Ovary (tissue), 9 donors: ENCODE measurements around the gene CARF. TPM values are rescaled to one million over a fixed set of nuclear protein-coding genes. Genes with fewer than 3 reads are reported as not detected.
A peak's percentile ranks its signal among the peaks of the same experiment; 100 is the strongest.

ENCODE experiments used
- DNase-seq, 5 donors: peaks; one replicate each; pipeline ENCODE4 v3.0.0-alpha.2; 2019 to 2020
- H3K27ac ChIP-seq, 2 donors: fragments of 200-600 bp; one replicate each; pipeline versions ENCODE4 v1.5.1 to v1.8.0; 2019 to 2022
- H3K27me3 ChIP-seq: fragments of 200-600 bp; one replicate; pipeline ENCODE4 v1.8.0; 2022
- H3K36me3 ChIP-seq: fragments of 200-600 bp; sonication (generic); one replicate; pipeline ENCODE4 v1.5.1; 2019
- H3K4me1 ChIP-seq: one replicate; pipeline ENCODE4 v1.8.1; 2013; ENCODE audit warnings: mild to moderate bottlenecking, moderate library complexity; ENCODE audit not compliant: insufficient read depth
- H3K4me3 ChIP-seq: fragments of 200-600 bp; sonication (generic); one replicate; pipeline ENCODE4 v1.5.1; 2017
- H3K9me3 ChIP-seq, 2 donors: fragments of 200-600 bp in 1 of 2; sonication (generic) in 1 of 2; one replicate each; pipeline versions ENCODE4 v1.5.1 to v1.8.1; 2013 to 2019; ENCODE audit warnings: mild to moderate bottlenecking in 1 of 2, moderate library complexity in 1 of 2
- EP300 ChIP-seq: sonication (generic); formaldehyde crosslinking; IDR thresholded peaks from one replicate; pipeline ENCODE4 v1.6.1; 2017; ENCODE audit warnings: antibody characterized with exemption
- POLR2A ChIP-seq: fragments of 450-650 bp; IDR thresholded peaks from one replicate; pipeline ENCODE4 v1.6.1; 2017; ENCODE audit warnings: antibody characterized with exemption, mild to moderate bottlenecking, moderate library complexity
- WGBS, 3 donors: extraction: QIAGEN DNeasy Blood & Tissue Kit in 1 of 3; methylation state at CpG; one replicate each; pipeline versions ENCODE4 v1.1.5 to v1.1.7; 2013 to 2017; 5-methylcytosine and 5-hydroxymethylcytosine counted together
- intact Hi-C, 4 donors: fragments of 100-400 bp; cut with DNase I; formaldehyde crosslinking; loops; one replicate each; pipeline versions ENCODE4 v1.11.0 to v1.15.1; 2022 to 2023
- polyA plus RNA-seq, 2 donors: library from polyadenylated mRNA; stranded (reverse); fragments of 200-250 nt in 1 of 2; fragments of 350-450 nt in 1 of 2; fragmentation: Illumina TruSeq in 1 of 2; extraction: RNeasy Lipid Tissue Mini Kit (QIAGEN cat#74804) in 1 of 2; gene quantifications; one replicate each; pipeline ENCODE4 v1.2.3, GENCODE V29; 2013 to 2014
- total RNA-seq, 7 donors: library from RNA; depleted of rRNA in 2 of 7; stranded (reverse); fragments of >200 nt in 2 of 7; fragmentation: NEBNext Ultra II Directional in 3 of 7; extraction: Animal tissue kit (Norgen Biotek cat#: 25700) in 3 of 7; gene quantifications; one replicate each; pipeline versions ENCODE4 v1.1.0 to v1.2.4, GENCODE V29; 2016 to 2023
- TF ChIP-seq, protein P1 (sequence below), 3 donors: fragments of 450-650 bp in 2 of 3; fragments of 200-600 bp in 1 of 3; IDR thresholded peaks; one replicate each; pipeline versions ENCODE4 v1.5.1 to v1.8.0; 2016 to 2022; ENCODE audit warnings: antibody characterized with exemption in 3 of 3, mild to moderate bottlenecking in 1 of 3
- donor health status: DM: no; HTN: no; CAD: no; lungs with moderate emphysema.
- donor health status: DM: no; HTN: no; CAD: no.
- donor health status: Bipolar disorder and iron deficiency.
- donor health status: DM: yes; HTN: yes; CAD: no.
- donor health status: DM: no; HTN: no; CAD: no.
- donor health status: DM: yes; HTN: yes; CAD: no.

CARF gene
- total and polyA plus RNA-seq, 9 donors, result 4.4 to 15.5 (median 12.3) TPM

DNA sequence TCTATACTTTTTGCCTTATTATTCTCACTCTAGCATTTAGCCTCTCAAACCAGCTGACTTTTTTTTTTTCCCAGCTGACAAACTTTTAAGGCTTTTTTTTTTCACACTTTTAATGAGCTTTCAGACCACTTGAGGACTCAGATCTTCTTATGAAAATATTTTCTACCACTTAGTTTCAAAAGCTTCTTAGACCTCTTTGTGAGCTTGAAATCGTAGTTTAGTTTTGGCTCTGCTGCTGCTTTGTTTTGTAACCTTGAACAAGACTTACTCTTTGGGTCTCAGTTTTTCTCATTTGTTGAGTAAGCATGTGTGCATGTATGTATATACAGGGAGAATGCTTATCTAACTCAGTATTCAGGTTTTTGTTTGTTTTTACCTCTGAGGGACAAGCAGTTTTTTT, 106.1 kb downstream of the CARF start:
- Histone ChIP-seq H3K36me3 (no peaks in the 10 kb centered on the region), H3K27me3 (no peaks in the 10 kb centered on the region), H3K4me3 (peak overlapping the region; percentile 24), H3K27ac (peak overlapping the region in 1 of 2 donors; percentile 24), H3K4me1 (peaks cover 1% of the 10 kb centered on the region), H3K9me3 (no peaks in the 10 kb centered on the region)
- 1 to 4% (median 3%) methylated on average over 1 of the region's 1 CpG for WGBS, 3 donors
- intact Hi-C loops, result no loop called here
- TF ChIP-seq POLR2A (no peak), EP300 (no peak)
- TF ChIP-seq, protein P1, sequence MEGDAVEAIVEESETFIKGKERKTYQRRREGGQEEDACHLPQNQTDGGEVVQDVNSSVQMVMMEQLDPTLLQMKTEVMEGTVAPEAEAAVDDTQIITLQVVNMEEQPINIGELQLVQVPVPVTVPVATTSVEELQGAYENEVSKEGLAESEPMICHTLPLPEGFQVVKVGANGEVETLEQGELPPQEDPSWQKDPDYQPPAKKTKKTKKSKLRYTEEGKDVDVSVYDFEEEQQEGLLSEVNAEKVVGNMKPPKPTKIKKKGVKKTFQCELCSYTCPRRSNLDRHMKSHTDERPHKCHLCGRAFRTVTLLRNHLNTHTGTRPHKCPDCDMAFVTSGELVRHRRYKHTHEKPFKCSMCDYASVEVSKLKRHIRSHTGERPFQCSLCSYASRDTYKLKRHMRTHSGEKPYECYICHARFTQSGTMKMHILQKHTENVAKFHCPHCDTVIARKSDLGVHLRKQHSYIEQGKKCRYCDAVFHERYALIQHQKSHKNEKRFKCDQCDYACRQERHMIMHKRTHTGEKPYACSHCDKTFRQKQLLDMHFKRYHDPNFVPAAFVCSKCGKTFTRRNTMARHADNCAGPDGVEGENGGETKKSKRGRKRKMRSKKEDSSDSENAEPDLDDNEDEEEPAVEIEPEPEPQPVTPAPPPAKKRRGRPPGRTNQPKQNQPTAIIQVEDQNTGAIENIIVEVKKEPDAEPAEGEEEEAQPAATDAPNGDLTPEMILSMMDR (IDR thresholded peaks at IDR 0.05), result no peak
- DNase-seq, result no peak

DNA sequence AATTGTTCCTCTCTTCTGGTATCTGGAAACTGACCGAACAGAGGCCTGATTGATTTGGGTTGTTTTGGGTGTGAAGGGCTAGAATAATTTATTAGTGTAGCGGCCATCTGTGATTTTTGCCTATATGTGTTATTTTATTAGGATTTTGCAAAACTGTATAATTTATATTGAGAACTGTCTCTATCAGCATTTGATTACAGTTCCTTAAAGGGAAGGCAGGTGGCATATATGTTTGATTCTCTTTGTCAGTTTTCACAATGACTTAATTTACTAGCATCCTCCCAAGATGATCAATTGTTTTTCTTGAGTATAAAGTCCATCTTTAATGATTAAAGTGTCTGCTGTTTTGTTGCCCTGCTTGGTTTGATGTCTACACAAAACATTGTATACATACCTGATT, 107.1 kb downstream of the CARF start:
- Histone ChIP-seq H3K27me3 (no peaks in the 10 kb centered on the region), H3K9me3 (no peaks in the 10 kb centered on the region), H3K27ac (no peak overlapping the region), H3K36me3 (no peaks in the 10 kb centered on the region), H3K4me3 (peak overlapping the region; percentile 24), H3K4me1 (peaks cover 1% of the 10 kb centered on the region)
- TF ChIP-seq, protein P1 (IDR thresholded peaks at IDR 0.05), result no peak
- TF ChIP-seq EP300, result no peak
- no peak for TF ChIP-seq POLR2A
- WGBS, 3 donors, result 64 to 67% (median 64%) methylated on average over 2 of the region's 2 CpGs
- intact Hi-C loops, result no loop called here
- no peak for DNase-seq

DNA sequence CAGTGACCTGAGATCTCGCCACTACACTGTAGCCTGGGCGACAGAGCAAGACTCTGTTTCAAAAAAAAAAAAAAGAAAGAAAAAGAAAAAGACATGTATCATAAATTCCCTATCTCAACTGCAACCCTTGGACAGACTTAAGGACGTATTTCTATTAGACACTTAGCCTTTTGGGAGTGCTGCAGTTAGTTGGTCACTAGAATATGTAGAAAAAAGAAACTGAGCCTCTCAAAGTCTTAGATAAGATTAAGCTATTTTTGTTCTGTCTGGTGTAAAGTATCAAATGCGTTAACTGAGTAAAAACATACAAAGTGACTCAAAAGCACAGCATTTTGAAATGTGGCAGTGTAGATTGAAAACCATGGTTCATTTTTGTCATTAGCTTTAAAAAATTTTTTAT, 109.9 kb downstream of the CARF start:
- no peaks in the 10 kb centered on the region for H3K27me3 ChIP-seq
- H3K9me3 ChIP-seq, result no peaks in the 10 kb centered on the region
- H3K36me3 ChIP-seq, result no peaks in the 10 kb centered on the region
- no peak overlapping the region for H3K4me3 ChIP-seq
- peaks cover 1% of the 10 kb centered on the region for H3K4me1 ChIP-seq
- DNase-seq, result no peak
- intact Hi-C loops, result no loop called here
- no peak overlapping the region for H3K27ac ChIP-seq
- TF ChIP-seq EP300 (no peak), POLR2A (no peak)
- TF ChIP-seq, protein P1 (IDR thresholded peaks at IDR 0.05), result no peak
- WGBS, 3 donors, result 27 to 37% (median 35%) methylated on average over 4 of the region's 4 CpGs

DNA sequence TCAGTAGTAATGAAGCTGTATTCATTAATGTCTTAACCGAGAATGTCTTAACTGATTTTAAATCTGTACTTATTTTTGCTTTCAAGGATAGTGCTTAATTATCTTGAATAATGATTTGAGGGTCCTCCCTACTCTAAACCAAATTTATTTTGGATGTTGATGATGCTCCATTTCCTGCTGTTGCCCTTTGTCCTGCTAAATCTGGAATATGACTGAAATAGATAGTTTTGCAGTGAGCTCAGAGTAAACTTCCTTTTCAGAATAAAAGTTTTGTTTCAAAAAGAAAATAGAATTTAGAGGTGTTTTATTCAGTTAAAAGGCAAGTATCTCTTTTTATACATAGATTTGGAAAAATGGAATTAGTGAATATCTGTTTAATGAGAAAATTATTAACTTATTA, 110.7 kb downstream of the CARF start:
- no peak for DNase-seq
- Histone ChIP-seq H3K9me3 (no peaks in the 10 kb centered on the region), H3K4me3 (no peak overlapping the region), H3K27me3 (no peaks in the 10 kb centered on the region), H3K4me1 (peaks cover 1% of the 10 kb centered on the region), H3K36me3 (no peaks in the 10 kb centered on the region), H3K27ac (no peak overlapping the region)
- 18 to 35% (median 20%) methylated on average over 1 of the region's 1 CpG for WGBS, 3 donors
- intact Hi-C loops, result no loop called here
- TF ChIP-seq EP300 (no peak), POLR2A (no peak)
- TF ChIP-seq, protein P1 (IDR thresholded peaks at IDR 0.05), result no peak

DNA sequence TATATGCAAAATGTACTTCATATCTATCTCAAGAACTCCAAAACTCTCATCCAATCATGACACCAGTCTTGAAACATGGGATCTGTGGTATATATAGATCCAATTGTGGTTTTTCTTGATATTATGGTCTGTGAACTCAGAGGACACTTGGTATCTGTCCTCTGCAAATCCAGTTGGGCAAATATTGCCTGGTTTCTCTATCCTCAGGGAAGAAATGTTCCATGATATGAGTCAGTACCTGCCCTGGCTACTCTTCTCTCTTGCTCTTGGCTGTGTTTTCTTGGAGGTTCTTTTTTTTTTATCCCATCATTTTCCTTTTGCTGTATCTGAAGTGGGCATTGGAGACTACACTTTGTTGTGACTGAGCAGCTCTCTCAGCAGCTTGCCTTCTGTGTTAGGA, 113.5 kb downstream of the CARF start:
- Histone ChIP-seq H3K36me3 (no peaks in the 10 kb centered on the region), H3K27ac (no peak overlapping the region), H3K4me1 (peaks cover 1% of the 10 kb centered on the region), H3K4me3 (no peak overlapping the region), H3K27me3 (no peaks in the 10 kb centered on the region), H3K9me3 (no peaks in the 10 kb centered on the region)
- TF ChIP-seq, protein P1 (IDR thresholded peaks at IDR 0.05), result no peak
- TF ChIP-seq EP300 (no peak), POLR2A (no peak)
- DNase-seq, result no peak
- intact Hi-C loops, result no loop called here
